Sigmoid colon (tissue), 3 donors: ENCODE results near the gene DLG1.

ENCODE experiments used
- POLR2A ChIP-seq, 2 donors: fragments of 450-650 bp; IDR thresholded peaks; one replicate each; pipeline ENCODE4 v1.6.1; 2016; ENCODE audit warnings: antibody characterized with exemption in 2 of 2, mild to moderate bottlenecking in 2 of 2, moderate library complexity in 2 of 2
- TF ChIP-seq, protein P1 (sequence below), 4 experiments: fragments of 450-650 bp in 3 of 4; fragments of 200-600 bp in 1 of 4; IDR thresholded peaks; one replicate each; pipeline ENCODE4 v1.5.1; 2016 to 2019; ENCODE audit warnings: antibody characterized with exemption in 4 of 4, mild to moderate bottlenecking in 3 of 4, moderate library complexity in 2 of 4

DNA sequence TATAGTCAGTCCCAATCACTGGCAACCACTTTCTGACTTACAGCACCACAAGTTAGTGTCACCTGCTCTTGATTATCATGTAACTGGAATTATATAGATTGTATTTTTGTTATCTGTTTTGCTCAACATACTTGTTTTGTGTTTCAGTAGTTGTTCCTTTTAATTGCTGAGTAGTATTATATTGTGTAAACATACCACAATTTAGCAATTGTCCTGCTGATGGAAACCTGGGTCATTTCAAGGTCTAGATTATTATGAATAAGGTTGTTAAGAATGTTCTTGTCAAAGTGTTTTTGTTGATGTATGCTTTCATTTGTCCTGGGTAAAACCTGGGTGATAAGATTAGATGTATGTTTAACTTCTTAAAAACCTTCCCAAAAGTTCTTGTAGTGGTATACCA is 186.7 kb downstream of the DLG1 start:
- TF ChIP-seq, protein P1, sequence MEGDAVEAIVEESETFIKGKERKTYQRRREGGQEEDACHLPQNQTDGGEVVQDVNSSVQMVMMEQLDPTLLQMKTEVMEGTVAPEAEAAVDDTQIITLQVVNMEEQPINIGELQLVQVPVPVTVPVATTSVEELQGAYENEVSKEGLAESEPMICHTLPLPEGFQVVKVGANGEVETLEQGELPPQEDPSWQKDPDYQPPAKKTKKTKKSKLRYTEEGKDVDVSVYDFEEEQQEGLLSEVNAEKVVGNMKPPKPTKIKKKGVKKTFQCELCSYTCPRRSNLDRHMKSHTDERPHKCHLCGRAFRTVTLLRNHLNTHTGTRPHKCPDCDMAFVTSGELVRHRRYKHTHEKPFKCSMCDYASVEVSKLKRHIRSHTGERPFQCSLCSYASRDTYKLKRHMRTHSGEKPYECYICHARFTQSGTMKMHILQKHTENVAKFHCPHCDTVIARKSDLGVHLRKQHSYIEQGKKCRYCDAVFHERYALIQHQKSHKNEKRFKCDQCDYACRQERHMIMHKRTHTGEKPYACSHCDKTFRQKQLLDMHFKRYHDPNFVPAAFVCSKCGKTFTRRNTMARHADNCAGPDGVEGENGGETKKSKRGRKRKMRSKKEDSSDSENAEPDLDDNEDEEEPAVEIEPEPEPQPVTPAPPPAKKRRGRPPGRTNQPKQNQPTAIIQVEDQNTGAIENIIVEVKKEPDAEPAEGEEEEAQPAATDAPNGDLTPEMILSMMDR (IDR thresholded peaks at IDR 0.05), result no peak
- no peak for TF ChIP-seq POLR2A (IDR thresholded peaks at IDR 0.05)
